Fibroblast of skin of right quadriceps (primary cell): ENCODE measurements around the gene ZBTB34.

Source experiments
- DNase-seq: peaks from one replicate; pipeline ENCODE4 v3.0.0-alpha.2; 2013

The ZBTB34 gene

GRCh38 chr9:126847051-126847450 lies 13.4 kb upstream of the ZBTB34 start:
- DNase-seq: no peak

DNA sequence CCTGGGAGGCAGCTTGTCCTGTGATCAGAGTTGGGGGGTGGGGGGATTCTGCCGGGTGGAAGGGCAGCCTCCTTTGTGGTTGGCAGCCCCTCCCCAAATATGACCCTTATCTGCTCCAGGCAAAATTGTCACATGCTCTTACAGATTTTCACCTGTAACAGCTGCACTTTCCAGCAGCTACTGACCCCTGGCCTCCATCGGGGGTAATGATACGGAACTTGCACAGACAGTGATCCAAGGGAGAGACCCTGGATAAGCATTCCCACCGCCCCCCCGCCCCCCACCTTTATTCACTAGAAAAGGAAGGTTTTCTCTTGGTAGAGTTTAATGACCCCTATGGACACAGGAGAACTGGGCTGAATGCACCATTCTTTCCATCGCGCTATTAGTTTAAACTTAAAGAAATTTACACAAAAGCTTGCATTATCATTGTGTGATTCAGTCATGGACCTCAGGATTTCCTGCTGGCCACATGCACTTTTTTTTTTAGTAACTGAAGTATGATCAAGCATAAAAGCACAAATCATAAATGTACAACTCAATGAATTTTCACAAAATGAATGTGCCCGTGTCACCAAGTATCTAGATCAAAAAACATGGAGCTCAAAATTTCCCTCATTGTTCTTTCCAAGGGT lies 10.7 kb upstream of the ZBTB34 start:
- DNase-seq: no peak

- DNase-seq: no peak
These were observed 9.1 kb upstream of the ZBTB34 start for GRCh38 chr9:126851286-126851880.

DNA sequence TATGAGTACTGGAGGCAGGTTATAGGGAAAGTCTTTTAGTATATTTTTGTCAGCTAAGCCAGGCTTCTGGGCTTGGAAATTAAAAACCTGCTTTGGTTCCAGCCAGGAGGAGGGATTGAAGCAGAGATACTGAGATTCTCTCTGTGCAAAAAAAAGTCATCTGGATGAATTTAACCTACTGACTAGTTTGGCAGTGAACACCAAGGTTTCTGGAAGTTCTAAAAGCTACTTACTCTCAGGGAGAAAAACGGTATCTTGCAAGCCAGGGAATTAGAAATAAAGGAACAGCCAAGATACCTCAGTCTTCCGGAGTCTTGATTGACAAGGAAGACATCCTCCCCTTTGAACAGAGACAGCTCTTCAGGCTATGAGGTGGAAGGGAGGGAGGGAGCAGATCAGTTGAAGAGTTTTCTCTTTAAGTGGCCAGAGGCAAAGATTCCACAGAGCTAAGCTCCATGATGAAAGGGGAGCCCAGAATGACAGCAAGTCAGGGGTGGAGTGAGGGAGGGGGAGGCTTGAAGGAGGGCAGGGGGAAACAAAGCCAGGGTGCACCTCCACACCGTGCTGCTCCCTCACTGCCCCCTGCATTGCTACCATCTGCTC lies 8.3 kb upstream of the ZBTB34 start:
- no peak for DNase-seq

DNA sequence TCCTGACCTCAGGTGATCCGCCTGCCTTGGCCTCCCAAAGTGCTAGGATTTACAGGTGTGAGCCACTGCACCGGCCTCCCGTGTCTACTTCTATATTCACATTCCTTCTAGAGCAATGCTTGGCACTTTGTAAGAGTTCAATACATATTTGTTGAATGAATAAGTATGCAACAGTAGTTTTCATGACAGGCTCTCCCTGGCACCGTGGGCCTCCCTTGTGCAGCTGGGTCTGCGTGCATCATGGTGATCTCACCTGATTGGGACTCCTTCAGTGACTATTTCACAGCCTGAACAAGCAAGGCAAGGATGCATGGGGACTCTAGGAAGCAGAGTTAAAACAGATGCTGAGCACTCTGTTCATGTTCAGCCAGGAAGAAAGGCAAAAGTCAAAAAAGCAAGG lies 6.8 kb upstream of the ZBTB34 start:
- DNase-seq: peak; percentile 44

- DNase-seq: no peak
These were observed 5.7 kb upstream of the ZBTB34 start for GRCh38 chr9:126854734-126855133.

DNA sequence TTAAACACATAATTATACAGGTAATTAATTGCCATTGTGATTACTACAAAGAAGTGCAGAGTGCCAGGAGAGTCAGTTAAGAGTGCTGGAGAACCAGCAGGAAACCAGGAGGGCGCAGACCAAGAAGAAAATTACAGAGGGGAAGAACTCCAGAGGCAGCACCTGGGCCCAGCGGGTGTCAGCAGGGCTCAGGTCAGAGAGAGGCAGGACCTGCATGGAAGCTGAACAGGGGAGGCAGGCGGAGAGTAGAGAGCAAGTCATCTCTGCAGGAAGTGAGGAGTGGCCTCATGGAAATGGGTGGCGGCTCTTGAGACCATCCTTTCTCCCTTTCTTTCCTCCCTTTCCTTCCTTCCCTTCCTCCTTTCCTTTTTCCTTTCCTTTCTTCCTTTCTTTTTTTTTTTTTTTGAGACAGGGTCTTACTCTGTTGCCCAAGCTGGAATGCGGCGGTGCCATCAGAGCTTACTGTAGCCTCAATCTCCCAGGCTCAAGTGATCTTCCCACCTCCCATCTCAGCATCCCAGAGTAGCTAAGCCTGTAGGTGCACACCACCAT lies 4.0 kb upstream of the ZBTB34 start:
- no peak for DNase-seq

- DNase-seq: no peak
These were observed 3.0 kb upstream of the ZBTB34 start for GRCh38 chr9:126857261-126857960.

GRCh38 chr9:126859111-126859510 lies 1.3 kb upstream of the ZBTB34 start:
- no peak for DNase-seq

GRCh38 chr9:126860757-126861466 lies 473 bp downstream of the ZBTB34 start:
- no peak for DNase-seq

DNA sequence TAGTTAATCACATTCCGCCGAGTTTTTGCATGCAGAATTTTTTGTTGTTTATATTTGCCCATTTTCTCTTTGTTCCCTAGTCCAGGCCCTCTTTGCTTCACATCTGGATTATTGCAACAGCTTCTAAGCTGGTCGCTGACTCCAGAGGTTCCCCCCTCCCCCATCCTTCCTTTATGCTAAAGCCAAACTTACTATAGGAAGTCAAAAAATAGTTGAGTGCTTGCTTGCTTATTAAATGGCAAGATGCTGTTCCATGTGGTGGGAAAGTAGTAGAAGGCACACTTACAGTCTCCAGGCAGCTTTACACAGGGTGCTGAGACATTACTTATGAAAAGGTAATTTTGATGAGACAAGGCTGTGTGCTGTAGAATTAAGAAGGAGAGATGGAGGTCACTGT lies 1.3 kb downstream of the ZBTB34 start:
- peak; percentile 38 for DNase-seq

DNA sequence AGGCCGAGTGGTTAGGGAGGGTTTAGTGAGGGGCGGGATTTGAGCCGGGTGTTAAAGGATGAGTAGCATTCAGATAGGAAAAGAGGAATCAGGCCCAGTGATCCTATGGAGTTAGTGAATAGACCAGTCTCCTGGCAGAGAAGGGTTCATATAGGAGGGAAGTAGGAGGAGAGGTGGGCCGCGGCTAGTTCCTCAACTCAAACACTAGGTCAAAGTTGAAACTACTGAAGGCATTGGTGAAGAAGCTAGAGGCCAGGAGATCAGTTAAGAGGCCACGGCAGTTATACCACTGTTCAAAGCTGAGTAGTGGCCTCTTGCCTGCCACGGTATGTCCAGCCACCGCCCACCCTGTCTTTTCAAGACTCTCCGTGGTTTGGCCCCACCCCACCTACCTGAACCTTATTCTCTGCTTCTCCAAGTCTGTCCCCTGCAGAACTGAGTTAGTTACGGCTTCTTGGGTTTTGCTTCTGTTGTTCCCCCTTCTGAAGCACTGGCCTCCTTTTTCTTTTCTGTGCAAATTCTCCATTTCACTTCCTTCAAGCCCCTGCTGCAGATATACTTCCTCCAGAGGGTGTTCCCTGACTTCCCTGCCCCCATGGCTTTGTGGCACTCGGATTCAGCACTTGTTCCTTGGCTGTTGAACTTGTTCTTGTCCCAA lies 1.8 kb downstream of the ZBTB34 start:
- no peak for DNase-seq

DNA sequence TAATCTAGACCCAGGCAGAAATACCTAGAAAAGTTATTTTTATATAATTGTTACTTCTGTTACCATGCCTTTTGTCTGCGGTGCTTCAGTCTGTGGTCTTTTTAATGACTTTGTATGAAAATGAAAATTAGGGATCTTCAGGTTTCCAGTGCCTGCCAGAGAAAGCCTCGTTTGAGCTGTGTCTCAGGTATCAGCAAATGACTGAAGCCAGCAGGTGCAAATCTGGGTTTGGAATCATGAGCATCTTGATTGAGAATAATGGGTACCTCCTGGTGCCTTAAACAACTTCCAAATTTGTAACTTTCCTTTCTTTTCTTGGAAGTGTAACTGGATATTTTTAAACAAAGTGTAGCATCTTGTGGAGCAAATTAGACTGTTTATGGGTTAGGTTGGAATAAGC lies 4.3 kb downstream of the ZBTB34 start:
- no peak for DNase-seq

DNA sequence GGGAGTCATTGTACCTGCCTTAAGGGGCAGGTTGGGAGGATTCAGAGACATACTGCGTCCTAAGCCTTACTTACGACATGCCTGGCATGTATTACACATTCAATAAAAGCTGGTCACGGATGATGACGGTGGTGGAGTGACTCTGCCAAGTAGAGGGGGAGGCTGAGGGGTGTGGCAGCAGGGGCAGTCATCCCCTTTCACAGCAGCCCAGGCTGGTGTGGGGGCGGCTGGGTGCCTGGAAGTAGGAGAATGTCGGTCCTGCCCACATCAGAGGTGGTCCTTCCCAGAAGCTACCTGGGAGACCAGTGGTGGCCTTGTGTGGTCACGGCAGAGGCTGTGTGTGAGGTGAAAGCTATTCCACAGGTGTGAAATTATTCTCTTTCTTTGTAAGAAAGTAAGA lies 8.9 kb downstream of the ZBTB34 start:
- no peak for DNase-seq

DNA sequence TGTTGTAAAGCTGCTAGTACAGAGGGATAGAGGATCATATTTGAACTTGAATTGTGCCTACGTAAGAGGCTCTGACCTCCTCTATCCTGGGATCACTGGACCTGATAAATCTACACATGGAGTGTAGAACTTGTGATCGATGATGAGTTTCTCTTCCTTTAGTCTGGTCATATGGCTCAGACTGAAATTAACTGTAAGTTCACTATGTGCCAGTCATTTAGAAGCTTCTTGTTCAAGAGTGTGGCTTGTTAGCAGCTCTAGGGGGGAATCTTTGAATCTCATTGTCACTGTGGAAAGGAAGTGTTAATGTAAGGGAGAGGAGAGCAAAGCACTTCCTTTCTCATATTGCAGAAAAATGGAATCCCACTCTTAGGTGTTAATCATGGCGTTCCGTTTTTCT lies 12.1 kb downstream of the ZBTB34 start:
- no peak for DNase-seq

DNA sequence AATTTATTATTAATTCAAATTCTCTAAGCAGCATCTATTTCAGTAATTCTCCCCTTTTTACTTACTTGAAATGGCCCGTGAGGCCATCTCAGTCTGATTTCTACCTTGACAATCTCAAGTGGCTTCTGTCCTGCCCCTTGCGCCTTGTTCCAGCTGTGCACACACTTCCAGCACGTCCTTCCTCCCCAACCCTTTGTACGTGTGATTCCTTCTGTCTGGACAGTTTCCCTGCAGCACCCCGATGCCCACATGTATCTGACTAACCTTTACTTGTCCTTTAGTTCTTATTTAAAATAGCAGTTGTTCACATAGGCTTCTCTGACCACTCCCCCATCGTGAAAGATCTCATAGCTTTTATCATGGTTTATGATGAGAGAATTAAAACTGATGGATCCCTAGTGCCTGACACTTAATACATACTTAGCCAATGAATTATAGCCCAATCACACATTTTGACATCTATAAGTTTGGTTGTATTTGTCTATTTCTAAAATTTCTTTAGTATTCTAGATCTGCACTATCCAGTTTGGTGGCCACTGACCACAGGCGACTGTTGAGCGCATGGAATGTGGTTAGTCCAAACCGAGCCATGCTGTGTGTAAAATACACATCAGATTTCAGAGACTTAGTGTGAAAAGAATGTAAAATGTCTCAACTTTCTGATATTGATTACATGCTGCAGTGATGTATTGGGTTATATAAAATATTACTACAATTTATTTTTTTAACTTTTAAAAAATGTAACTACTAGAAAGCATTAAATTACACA lies 14.3 kb downstream of the ZBTB34 start:
- no peak for DNase-seq

GRCh38 chr9:126875756-126876510 lies 15.5 kb downstream of the ZBTB34 start:
- DNase-seq: no peak

DNA sequence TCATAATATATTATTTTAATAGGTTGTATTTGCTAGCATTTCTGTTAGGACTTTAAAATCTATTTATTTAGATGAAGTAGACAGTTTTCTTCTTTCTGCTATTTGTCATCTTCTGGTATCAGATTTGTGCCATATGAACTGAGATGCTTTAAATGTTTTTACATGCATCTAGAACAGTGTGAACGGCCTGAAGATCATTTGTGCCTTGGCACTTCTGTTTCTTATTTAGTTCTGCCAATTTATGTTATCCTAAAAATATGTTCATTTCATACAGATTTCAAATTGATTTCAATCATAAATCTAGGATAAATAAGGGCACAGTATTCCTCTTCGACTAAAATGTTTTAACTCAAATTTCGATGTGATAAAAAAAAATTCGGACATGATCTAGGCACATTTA lies 16.1 kb downstream of the ZBTB34 start:
- DNase-seq: no peak

- DNase-seq: no peak
These were observed 17.0 kb downstream of the ZBTB34 start for GRCh38 chr9:126877418-126877817.

DNA sequence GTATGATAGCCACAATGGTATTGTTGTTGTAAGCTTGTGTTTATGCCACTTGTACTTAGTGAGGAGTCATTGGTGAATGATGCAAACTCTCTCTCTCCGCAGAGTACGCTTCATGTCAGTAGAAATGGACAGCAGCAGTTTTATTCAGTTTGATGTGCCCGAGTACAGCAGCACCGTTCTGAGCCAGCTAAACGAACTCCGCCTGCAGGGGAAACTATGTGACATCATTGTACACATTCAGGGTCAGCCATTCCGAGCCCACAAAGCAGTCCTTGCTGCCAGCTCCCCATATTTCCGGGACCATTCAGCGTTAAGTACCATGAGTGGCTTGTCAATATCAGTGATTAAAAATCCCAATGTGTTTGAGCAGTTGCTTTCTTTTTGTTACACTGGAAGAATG lies 18.8 kb downstream of the ZBTB34 start:
- DNase-seq: no peak
